HG03432 (cell line): Measurements from ENCODE around the gene STAT3.

Source experiments
- ATAC-seq: cut with Tn5 transposase; IDR thresholded peaks from one replicate; pipeline ENCODE4 v1.9.1; 2021; ENCODE audit warnings: mild to moderate bottlenecking, moderate library complexity; ENCODE audit not compliant: unreplicated experiment

The STAT3 gene

DNA sequence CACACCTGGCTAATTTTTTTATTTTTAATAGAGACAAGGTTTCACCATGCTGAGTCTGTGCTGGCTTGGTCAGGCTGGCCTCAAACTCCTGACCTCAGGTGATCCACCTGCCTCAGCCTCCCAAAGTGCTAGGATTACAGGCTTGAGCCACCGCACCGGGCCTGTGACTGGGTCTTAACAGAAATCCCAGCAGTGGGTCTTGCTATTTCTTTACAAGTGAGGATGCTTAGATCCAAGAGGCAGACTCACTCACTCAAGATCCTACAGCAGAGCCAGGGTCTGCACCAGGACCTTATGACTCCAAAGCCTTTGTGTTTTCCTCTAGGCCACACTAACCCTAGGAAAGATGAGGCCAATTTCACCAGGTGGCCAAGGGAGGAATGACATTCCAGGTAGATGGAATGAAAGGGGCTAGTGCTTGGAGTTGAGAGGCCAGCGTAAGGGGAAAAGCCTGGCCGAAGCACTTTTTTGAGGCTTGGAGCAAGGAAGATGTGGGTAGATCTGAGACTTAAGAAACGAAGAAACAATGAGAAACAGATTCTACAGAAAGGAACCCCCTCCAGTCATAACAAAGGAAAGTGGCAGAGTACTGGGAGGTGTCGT is 105.7 kb downstream of the STAT3 start:
- ATAC-seq = no peak

DNA sequence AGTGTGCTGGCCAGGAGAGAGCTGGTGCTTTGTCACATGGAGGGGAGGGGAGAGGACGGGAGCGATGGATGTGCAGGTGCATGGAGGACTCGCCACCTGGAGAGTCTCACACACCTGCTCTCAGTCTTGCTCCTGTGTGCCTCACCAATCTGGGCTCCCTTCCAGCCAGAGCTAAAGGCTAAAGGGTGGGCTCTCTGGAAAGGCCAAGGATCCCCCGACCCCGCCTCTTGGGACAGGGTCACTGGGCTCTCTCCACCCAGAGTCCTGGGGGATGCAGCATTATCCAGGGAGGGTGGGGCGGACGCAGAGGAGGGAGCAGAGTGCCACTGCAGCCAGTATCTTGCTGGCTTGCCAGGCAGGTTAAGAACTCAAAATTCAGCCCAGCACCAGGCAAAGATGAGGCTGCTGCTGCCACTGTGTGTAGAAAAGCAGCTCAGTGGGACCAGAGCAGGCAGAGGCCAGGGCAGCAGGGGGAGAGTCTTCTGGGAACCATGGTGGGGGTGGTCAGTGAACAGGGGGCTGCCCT is 106.6 kb downstream of the STAT3 start:
- ATAC-seq = no peak

DNA sequence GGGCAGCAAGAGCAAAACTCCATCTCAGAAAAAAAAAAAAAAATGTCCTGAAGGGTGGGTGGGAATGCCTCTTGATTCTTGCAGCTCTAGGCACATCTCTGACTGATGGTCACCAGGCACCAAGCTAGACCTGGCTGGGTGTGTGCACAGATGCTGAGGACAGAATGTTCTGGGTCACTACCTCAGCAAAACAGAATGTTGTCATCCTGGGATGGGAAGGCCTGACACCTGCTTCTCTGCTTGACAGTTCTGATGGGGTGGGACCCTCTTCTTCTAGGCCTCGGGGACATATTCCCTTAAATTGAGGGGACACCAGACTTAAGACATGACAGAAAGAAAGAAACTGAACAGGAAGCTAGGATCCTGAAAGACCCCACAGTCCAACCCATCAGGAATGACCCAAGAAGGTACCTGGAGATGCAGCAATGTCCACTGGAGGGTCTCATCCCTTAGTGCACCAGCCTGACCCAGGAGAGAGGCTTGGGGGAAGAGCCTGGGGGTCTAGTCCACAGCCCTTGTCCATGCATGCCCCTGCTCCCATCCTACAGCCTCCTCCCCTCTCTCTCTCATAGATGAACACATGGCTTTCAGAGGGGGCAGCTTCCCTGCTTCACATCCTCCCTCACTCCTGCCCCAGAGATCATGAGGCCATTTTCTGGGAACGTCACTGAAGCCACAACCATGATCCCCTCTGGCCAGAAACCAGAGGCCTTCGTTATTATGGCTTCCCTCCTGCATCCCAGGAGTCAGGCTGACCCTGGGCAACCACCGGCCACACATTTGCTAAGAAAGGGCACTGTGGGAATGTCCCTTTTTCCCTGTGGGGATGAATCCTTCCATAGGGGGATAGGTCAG is 108.2 kb downstream of the STAT3 start:
- no peak for ATAC-seq

DNA sequence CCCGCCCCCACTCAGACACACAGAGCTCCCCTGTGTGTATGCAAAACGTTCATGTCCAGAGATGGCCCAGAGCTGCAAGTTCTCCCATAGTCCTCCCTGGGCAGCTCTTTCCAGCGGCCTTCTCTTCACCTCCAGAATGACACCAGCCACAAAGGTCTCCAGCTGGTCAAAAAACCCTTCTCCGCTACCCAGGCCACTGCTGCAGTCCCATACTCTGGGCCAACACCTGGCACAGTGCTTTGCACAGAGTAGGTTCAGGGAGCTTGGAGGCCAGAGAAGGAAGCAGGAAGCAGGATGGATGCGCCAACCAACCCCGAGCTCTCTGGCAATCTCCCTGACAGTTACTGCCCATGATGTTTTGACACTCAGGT is 110.9 kb downstream of the STAT3 start:
- no peak for ATAC-seq

GRCh38 chr17:42276609-42277341 is 111.5 kb downstream of the STAT3 start:
- ATAC-seq = peak; percentile 29

DNA sequence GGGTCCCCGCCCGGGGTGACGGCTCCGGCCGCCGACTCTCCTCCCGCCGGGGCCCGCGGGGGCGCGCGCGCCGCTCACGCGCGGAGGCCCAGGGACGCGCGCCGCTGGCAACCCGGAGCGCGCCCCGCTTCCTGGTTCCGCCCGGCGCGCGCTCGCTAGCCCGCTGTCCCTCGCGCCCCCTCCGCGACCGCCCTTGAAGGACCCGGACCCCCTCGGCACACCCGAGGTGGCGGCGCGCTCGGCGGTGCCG is 112.0 kb downstream of the STAT3 start, which contains the start of gene STAT5B:
Gene STAT5B (minus strand): TSS at position 33 of the 250 bp plus-strand sequence. CDS start 44,264 bp downstream, outside the sequence.
- ATAC-seq = peak; percentile 67

GRCh38 chr17:42275527-42276358 is 112.5 kb downstream of the STAT3 start:
- ATAC-seq = peak; percentile 51

- no peak for ATAC-seq
Observed at GRCh38 chr17:42274812-42275526, 113.3 kb downstream of the STAT3 start.

GRCh38 chr17:42274253-42274542 is 114.0 kb downstream of the STAT3 start:
- ATAC-seq = no peak

GRCh38 chr17:42273474-42274252 is 114.6 kb downstream of the STAT3 start:
- no peak for ATAC-seq

GRCh38 chr17:42272162-42272907 is 115.9 kb downstream of the STAT3 start:
- no peak for ATAC-seq

DNA sequence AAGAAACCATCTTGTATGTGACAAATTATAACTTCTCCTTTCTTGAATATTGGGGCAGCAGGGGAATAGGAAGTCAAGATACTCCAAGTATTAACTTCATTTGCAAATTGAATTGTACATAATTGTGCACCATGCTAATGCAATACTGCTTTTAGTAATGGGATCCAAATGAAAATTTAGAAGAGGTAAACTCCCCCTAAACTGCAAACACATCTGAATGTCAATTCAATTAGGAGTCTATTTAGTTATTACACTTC is 116.5 kb downstream of the STAT3 start:
- no peak for ATAC-seq

GRCh38 chr17:42271006-42271778 is 117.0 kb downstream of the STAT3 start:
- no peak for ATAC-seq

- ATAC-seq = no peak
Observed at GRCh38 chr17:42270596-42270995, 117.6 kb downstream of the STAT3 start.

DNA sequence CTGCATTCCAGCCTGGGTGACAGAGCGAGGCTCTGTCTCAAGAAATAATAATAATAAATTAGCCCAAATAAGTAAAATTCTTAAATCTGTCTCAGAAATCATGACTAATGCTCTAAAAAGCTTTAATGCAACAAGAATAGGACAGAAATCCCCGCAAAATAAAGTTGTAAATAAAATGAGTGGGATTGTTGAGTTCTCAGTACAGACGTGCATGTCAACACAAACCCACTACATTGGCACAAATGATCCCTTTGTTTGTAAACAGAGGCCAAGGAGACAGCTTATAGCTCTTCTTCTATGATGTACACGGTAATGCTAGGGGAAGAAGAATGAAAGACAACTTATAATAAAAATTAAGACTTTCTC is 118.1 kb downstream of the STAT3 start:
- no peak for ATAC-seq

- ATAC-seq = no peak
Observed at GRCh38 chr17:42268236-42268635, 120.0 kb downstream of the STAT3 start.

DNA sequence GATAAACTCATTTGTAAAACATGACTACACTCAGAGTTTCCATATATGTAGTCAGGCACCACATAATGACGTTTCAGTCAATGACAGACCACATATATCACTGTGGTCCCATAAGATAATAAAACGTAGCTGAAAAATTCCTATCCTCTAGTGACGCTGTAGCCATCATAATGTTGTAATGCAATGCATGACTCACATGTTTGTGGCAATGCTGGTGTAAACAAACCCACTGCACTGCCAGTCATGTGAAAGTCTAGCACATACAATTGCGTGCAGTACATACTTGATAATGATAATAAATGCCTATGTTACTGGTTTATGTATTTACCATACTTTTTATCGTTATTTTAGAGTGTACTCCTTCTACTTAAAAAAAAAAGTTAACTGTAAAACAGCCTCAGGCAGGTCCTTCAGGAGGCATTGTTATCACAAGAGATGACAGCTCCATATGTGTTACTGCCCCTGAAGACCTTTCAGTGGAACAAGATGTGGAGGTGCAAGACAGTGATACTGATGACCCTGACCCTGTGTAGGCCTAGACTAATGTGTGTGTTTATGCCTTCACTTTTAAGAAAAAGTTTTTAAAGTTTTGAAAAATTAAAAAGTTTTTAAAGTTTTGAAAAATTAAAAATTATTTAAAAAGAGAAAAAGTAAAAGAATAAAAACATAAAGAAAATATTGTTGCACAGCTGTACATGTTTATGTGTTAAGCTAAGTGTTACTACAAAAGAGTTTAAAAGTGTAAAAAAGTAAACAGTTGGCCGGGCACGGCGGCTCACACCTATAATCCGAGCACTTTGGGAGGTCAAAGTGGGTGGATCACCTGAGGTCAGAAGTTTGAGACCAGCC is 121.1 kb downstream of the STAT3 start:
- no peak for ATAC-seq

- ATAC-seq = no peak
Observed at GRCh38 chr17:42266462-42266861, 121.8 kb downstream of the STAT3 start.
